ENCODE measurements around the gene IL22RA1.

DNA sequence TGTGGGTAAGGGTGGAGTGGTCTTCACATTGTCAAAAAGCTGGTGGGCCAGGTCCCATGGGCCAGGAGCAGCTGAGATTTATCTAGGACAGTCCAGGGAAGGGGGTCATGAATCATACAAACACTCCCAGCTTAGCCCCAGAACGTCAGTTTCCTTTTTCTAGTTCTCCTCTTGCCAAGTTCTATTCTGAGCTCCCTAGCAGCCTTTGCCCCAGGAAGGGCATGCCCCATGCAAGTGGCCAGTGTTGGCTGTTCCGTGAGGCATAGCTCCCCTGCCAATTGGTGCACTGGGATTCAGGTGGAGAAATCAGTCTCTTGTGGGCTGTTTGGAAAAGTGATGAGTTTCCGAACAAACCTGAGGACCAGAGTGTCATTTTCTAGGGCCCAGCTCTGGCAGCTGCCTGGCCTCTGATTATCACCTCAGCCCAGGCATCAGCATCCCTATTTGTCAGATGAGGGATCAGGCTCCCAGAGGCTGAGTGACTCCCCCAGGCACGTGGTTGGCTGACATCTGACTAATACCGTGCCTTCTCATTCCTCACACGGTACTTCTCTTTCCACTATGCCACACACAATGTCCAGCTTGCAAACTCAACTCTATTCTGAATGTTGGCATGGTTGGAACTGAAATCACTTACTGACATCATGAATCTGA, 16.8 kb downstream of the IL22RA1 start:
- TF ChIP-seq, protein P1, sequence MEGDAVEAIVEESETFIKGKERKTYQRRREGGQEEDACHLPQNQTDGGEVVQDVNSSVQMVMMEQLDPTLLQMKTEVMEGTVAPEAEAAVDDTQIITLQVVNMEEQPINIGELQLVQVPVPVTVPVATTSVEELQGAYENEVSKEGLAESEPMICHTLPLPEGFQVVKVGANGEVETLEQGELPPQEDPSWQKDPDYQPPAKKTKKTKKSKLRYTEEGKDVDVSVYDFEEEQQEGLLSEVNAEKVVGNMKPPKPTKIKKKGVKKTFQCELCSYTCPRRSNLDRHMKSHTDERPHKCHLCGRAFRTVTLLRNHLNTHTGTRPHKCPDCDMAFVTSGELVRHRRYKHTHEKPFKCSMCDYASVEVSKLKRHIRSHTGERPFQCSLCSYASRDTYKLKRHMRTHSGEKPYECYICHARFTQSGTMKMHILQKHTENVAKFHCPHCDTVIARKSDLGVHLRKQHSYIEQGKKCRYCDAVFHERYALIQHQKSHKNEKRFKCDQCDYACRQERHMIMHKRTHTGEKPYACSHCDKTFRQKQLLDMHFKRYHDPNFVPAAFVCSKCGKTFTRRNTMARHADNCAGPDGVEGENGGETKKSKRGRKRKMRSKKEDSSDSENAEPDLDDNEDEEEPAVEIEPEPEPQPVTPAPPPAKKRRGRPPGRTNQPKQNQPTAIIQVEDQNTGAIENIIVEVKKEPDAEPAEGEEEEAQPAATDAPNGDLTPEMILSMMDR (conservative IDR thresholded peaks at IDR 0.05): no peak
- no peak for TF ChIP-seq ZFX (IDR thresholded peaks at IDR 0.05)

Data from C4-2B (cell line).